Body of pancreas (tissue), 4 donors: Measurements from ENCODE around the gene EGFL7. TPM values are rescaled to one million over a fixed set of nuclear protein-coding genes. Genes with fewer than 3 reads are reported as not detected.
A peak's percentile ranks its signal among the peaks of the same experiment; 100 is the strongest.

Experiments used
- ATAC-seq: fragments of 150-250 bp; one replicate; pipeline ENCODE4 v1.9.1; 2016
- DNase-seq, 4 donors: peaks; one replicate each; pipeline ENCODE4 v3.0.0-alpha.2; 2019
- H3K27ac ChIP-seq, 4 donors: fragments of 200-600 bp; sonication (generic); 1 replicate in 3 of 4; 2 replicates in 1 of 4; pipeline versions ENCODE4 v1.5.1 to v1.6.1; 2016 to 2019; ENCODE audit warnings: mild to moderate bottlenecking in 1 of 4, mixed read lengths in 1 of 4, moderate library complexity in 1 of 4
- H3K27me3 ChIP-seq, 2 donors: fragments of 200-600 bp; sonication (generic); one replicate each; pipeline ENCODE4 v1.6.0; 2016; ENCODE audit warnings: mild to moderate bottlenecking in 1 of 2
- H3K36me3 ChIP-seq, 2 donors: fragments of 200-600 bp; sonication (generic); replicated peaks in 1 of 2; 2 replicates each; pipeline ENCODE4 v1.5.1; 2016; ENCODE audit warnings: low read depth in 2 of 2; ENCODE audit not compliant: insufficient read depth in 1 of 2
- H3K4me1 ChIP-seq: fragments of 200-600 bp; sonication (generic); one replicate; pipeline ENCODE4 v1.6.0; 2016
- H3K4me3 ChIP-seq, 2 donors: fragments of 200-600 bp; sonication (generic); 1 replicate in 1 of 2; 2 replicates in 1 of 2; pipeline ENCODE4 v1.5.1; 2016 to 2019
- H3K9me3 ChIP-seq, 3 donors: fragments of 200-600 bp; sonication (generic); 1 replicate in 2 of 3; 2 replicates in 1 of 3; pipeline ENCODE4 v1.5.1; 2016
- CTCF ChIP-seq, 7 experiments: fragments of 450-650 bp in 4 of 7; fragments of 200-600 bp in 3 of 7; sonication (generic) in 3 of 7; IDR thresholded peaks; one replicate each; pipeline ENCODE4 v1.5.1; 2016 to 2019; ENCODE audit warnings: antibody characterized with exemption in 7 of 7
- POLR2A ChIP-seq, 3 donors: fragments of 450-650 bp; IDR thresholded peaks; one replicate each; pipeline ENCODE4 v1.6.1; 2016; ENCODE audit warnings: antibody characterized with exemption in 3 of 3, mild to moderate bottlenecking in 2 of 3
- WGBS, 2 donors: methylation state at CpG; one replicate each; pipeline ENCODE4 v1.1.5; 2017; 5-methylcytosine and 5-hydroxymethylcytosine counted together
- intact Hi-C: fragments of 100-400 bp; cut with DNase I; formaldehyde crosslinking; loops from one replicate; pipeline ENCODE4 v1.15.1; 2023
- total RNA-seq, 2 donors: library from RNA; depleted of rRNA; stranded (reverse); fragments of >200 nt; gene quantifications; one replicate each; pipeline ENCODE4 v1.1.0, GENCODE V29; 2016

The EGFL7 gene
- total RNA-seq, 2 donors from 2014 or later, result 14.8 to 47.0 TPM

GRCh38 chr9:136697821-136698526 lies 35.3 kb downstream of the EGFL7 start:
- ATAC-seq (peak; percentile 6), DNase-seq (peak; percentile 48 to 70 (median 68))
- Histone ChIP-seq H3K4me1 (peaks cover 61% of the 10 kb centered on the region), H3K36me3 (no peaks in the 10 kb centered on the region), H3K27ac (peak overlapping the region; percentile 67 to 87 (median 79)), H3K9me3 (no peaks in the 10 kb centered on the region), H3K27me3 (no peaks in the 10 kb centered on the region), H3K4me3 (no peak overlapping the region)
- intact Hi-C loops, result no loop called here
- 18 to 20% methylated on average over 18 to 20 of the region's 20 CpGs for WGBS, 2 donors
- no peak for TF ChIP-seq POLR2A (IDR thresholded peaks at IDR 0.05)
- TF ChIP-seq CTCF (IDR thresholded peaks at IDR 0.05), result peak in 1 of 7 experiments; percentile 10

- ATAC-seq, result no peak
Measured at GRCh38 chr9:136698635-136699246, 36.0 kb downstream of the EGFL7 start.

GRCh38 chr9:136700304-136700703 lies 37.6 kb downstream of the EGFL7 start:
- Histone ChIP-seq H3K4me1 (peaks cover 37% of the 10 kb centered on the region), H3K36me3 (no peaks in the 10 kb centered on the region), H3K27me3 (no peaks in the 10 kb centered on the region), H3K9me3 (no peaks in the 10 kb centered on the region), H3K27ac (no peak overlapping the region), H3K4me3 (no peak overlapping the region)
- 78 to 82% methylated on average over 13 of the region's 13 CpGs for WGBS, 2 donors
- intact Hi-C loops, result no loop called here
- DNase-seq (no peak), ATAC-seq (no peak)
- TF ChIP-seq POLR2A (IDR thresholded peaks at IDR 0.05) (no peak), CTCF (IDR thresholded peaks at IDR 0.05) (no peak)

More at GRCh38 chr9:136698635-136699246, 36.0 kb downstream of the EGFL7 start:
- H3K27me3 ChIP-seq, result no peaks in the 10 kb centered on the region
- DNase-seq, result no peak
- H3K9me3 ChIP-seq, result no peaks in the 10 kb centered on the region
- TF ChIP-seq CTCF (IDR thresholded peaks at IDR 0.05) (no peak), POLR2A (IDR thresholded peaks at IDR 0.05) (no peak)
- peaks cover 53% of the 10 kb centered on the region for H3K4me1 ChIP-seq
- no peaks in the 10 kb centered on the region for H3K36me3 ChIP-seq
- 63 to 86% methylated on average over 11 of the region's 11 CpGs for WGBS, 2 donors
- intact Hi-C loops, result no loop called here
- peak overlapping the region; percentile 34 to 87 (median 79) for H3K27ac ChIP-seq
- no peak overlapping the region for H3K4me3 ChIP-seq

- no peaks in the 10 kb centered on the region for H3K27me3 ChIP-seq
- no peak overlapping the region for H3K27ac ChIP-seq
- 50 to 67% methylated on average over 32 to 38 of the region's 38 CpGs for WGBS, 2 donors
- peak in 1 of 4 donors; percentile 4 for DNase-seq
- H3K4me1 ChIP-seq, result peaks cover 29% of the 10 kb centered on the region
- ATAC-seq, result no peak
- no peaks in the 10 kb centered on the region for H3K9me3 ChIP-seq
- H3K36me3 ChIP-seq, result no peaks in the 10 kb centered on the region
- H3K4me3 ChIP-seq, result no peak overlapping the region
- TF ChIP-seq POLR2A (IDR thresholded peaks at IDR 0.05) (no peak), CTCF (IDR thresholded peaks at IDR 0.05) (no peak)
- intact Hi-C loops, result no loop called here
Measured at GRCh38 chr9:136700959-136701667, 38.4 kb downstream of the EGFL7 start.
